Stimulated activated CD8-positive, alpha-beta memory T cell treated with anti-CD3 and anti-CD28 coated beads, Interleukin-12 subunit alpha, Interleukin-12 subunit beta, amount 100 ng/mL, for 4 hours (primary cell): ENCODE data around the gene TRNT1.

Source experiments
- DNase-seq: peaks from one replicate; pipeline ENCODE4 v3.0.0-alpha.2; 2020; ENCODE audit warnings: low read depth

Gene TRNT1

DNA sequence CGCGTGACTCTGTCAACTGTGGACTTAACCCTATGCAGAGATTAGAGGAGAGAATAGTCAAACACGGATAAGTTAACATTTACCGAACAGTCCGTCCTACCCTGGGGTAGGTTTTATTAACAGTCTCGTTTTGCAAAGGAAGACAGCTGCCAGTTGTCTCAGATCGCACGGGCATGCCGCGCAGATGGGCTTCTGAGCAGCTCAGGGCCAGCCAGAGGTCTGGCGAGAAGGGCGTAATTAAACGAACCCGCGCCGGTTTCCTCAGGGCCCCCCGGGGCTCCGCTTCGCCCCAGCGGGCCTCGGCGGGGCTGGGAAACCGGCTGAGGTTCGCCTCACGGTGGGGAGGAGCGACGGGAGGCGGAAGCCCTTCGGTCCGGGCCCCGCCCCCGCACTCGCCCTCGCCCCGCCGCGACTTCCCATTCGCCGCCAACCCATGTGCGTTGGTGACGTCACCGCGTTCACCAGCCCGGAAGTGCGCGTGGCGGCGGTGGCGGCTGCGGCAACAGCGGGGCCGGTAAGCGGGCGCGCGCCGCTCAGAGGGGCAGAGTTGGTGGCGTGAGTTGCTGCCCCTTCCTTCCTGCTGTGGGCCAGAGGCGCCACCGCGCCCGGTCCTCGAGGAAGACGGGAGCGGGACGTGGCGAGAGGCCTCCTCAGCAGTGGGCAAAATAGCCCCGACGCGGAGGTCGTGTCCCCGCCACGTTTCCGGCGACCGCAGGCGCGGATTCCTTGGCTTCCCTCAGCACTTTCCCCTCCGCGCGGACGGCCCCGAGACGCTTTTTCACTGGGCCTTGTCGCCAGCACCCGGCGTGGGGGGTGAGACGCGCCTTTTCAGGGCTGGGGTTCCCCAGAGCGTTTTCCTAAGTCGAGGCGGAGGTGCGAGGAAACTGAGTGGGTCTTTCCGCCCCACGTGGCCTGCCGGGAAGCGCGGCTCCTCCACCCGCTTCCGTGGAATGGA, at the start of gene TRNT1:
Gene TRNT1 (plus strand): TSS at position 464 of the 955 bp plus-strand sequence. CDS start 2,101 bp downstream, outside the sequence.
- peak; percentile 94 for DNase-seq

DNA sequence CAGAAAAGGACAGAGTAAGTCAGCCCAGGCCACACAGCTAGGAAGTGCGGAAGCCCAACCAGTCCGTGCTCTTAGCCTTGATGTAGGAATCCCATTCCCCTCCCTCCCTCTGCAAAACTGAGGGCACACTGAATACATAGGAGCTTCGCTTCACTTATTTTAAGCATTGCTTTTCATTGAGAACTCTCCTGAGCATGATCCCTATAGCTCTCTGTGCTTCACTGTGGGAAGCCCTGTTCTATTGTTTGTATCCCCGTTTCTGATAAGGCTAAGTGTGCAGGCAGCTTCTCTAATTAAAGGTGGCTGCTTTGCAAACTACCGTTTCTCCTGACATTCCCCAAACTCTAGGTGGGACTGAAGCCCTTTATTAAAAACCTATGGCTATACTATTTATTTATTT, 46.4 kb upstream of the TRNT1 start:
- DNase-seq, result no peak

DNA sequence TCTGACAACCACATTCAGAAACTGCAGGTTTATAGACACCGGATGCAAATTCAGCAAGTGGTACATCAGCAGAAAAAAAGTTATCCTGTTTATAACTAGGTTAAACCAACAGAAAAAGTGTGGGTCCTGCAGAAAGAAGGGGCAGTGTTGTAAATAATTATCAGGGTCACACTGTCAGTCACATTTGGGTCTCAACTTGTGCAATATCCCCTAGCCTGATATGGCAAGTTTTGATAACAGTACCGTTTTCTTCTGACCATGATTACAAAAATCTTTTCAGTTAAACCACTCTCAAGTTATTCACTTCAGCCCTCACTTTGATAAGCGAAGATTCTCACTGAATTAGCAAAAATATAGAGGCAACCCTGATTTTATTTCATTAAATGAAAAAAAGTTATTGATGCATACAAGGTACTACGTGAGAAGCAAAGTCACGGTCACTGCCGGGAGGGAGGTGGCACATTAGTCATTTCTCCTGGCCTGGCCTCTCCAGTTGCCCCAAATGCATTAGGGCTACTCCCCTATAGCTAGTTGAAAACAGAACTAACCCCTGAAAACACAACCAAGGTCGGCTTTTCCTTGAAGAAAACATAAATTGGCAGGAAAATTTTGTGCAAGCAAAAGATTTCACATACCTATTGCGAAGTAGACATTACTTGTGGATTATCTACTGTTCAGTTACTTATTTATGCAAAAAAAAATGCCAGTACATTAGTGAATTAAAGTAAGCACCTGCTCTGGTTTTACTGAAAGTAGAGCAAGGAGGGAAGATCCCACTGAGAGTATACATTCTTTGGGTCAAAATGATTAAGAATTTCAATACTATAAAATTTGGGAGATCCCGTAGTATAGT, 45.1 kb upstream of the TRNT1 start:
- DNase-seq, result no peak

DNA sequence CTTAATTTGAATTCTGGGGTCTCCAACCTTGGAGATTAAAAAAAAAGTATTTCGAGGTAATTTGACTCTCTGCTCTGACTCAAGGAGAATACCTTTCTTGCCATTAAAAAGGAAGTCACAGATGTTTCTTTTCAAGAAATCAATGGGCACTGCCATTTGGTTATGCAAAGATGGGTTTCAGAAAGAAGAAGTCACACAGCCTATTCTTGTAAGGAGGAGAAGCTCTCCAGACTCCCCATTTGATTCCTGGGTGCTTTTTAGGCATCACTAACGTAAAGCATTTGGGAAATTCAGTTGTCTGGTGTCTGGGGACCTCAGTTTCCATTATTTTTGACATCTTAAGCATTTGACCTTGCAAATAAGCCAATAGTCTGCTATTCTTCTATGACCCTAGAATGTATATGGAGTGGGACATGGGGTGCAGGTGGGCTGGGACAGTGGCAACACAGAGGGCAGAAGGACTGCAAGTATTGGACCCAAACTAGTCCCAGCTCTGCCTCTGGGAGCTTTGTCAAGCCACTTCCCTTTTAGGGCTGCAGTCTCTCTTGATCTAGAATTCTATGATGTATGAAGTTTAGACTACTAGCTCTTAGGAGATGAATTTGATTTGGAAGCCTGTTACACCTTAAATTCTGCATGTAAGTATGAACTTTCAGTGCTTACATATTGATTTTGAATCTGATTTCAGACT, 44.4 kb upstream of the TRNT1 start:
- no peak for DNase-seq

DNA sequence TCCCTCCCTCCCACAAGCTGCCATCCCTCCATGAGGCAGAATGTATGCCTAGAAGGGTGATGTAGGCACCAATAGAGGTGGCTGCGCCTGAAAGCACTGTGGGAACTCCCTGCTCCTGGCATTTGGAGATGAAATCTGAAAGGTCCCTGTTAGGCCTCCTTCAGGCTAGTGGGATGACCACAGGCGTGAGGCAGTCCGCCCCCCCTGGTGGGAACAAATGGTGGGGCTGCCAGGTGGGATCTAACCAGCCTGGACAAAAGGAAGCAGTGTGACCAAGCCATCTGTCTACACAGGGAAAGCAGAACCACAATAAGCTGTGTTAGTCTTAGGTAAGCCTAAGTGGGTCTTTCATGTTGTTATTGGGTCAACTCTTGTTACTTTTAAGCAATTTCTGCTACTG, 41.9 kb upstream of the TRNT1 start:
- DNase-seq, result no peak

DNA sequence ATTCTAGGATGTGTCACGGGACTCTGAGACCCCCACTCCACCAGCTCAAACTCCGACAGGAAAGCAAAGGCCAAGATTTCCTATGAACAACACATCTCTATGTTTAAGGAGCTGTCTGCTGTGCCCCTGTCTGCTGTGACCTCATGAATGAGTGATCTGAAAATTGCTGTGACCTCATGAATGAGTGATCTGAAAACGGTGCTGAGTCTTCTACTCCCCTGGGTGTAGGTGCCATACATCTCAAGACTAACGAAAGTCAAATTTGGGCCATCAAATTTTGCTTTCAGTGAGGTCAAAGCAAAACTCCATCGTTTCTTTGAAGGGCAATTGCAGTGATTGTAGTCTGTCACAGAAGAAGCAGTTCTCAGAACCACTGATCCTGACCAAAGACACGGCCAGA, 41.0 kb upstream of the TRNT1 start:
- DNase-seq, result no peak

DNA sequence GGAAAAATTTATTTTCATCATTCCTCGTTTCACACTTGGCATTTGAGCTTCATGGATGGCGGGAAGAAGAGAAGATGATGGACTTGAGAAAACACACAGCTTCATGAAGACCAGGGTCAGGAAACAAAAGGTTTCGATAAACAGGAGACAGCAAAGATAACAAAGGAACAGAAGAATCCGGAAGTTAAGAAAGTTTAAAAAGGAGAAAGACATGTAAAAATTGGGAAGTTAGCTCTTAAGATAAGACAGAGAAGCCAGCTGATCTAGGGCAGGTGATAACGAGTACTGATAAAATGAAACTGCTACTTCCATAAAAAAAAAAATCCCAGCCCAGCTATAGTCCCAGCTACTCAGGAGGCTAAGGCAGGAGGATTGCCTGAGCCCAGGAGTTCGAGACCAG, 40.5 kb upstream of the TRNT1 start:
- DNase-seq, result no peak

DNA sequence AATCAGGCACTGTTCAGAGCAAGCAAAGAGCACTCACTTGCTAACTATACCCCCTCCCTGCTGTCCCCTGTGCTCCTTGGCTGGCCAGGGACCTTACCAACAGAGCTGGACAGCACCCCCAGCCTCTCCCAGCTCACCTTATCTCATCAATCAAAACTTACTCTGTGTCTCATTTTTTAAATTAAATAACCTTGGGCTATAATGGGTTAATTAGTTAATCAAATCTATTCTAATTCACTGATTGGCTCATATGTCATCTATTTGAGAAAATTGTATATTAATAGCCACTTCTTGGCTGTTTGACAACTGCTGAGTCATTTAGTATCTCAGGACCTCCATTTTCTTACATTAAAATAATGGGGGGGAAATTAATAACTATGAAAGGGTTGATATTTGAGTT, 39.5 kb upstream of the TRNT1 start:
- no peak for DNase-seq

DNA sequence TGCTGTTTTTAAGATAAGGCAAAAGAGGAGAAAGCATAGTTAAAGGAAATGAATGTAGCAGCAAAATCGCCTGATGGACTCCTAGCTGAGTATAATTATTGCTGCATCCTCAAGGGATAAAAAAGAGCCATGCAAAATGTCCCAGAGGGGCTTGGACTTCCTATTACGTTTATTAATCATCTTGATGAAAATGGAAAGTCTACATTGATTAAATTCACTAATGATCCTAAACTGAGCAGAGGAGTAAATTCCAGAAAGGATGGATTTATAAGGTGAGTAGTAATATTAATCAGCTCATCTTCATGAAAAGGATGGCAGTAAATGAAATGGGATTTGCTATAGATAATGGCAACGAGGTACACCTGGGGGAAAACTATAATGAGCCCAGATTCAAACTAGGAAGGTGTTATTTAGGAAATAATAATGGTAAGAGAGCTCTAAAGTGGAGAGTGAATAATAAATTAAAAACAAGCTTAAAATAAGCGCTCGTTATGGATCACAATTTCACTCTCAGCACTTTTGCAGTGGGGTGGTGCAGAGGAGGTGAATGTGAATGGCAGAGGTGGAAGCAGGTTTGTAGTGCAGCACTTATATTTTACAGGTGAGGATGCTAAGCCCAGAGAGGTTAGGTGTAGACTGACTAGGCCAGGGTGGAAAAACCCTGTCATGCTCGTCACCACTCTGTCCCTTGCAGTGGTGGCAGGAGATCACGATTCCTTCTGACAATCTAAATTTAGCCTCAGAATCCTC, 38.8 kb upstream of the TRNT1 start:
- no peak for DNase-seq

DNA sequence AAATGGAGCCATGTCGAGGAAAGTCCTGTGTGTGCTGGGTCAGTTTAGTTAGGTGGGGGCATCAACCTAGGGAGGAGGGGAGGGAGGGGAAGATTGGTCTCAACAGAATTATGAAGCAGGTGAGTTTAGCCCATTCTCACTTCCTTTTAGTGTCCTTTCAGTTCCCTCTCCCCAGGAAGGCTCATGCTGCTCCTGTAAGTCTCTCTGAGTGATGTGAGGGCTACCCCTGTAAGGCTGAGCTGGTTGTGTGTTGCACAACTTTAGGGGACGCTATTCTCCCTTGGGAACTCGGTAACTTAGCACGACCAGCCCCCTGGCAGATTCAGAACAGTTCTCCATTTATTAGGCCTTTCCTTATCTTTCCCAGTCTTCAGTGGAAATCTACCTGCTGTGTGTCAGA, 37.7 kb upstream of the TRNT1 start:
- DNase-seq, result no peak

DNA sequence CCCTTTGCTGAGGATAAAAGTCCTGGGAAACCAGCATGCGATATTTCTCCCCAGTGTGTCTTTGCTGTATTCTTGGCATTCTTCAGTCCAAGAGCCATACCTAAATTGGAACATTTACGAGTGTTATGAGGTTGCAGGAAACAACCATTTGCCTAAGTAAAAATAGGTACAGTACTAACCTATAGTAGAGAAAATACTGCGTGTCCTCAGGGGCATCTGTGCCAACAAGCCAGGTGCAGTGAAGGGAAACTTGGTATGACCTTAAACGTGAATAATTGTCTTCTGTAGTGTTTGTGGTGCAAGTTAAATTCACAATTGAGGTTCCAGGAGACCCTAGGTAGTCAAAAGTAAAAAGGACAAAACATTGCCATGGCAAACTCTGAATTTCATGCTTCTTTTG, 28.8 kb upstream of the TRNT1 start:
- no peak for DNase-seq

DNA sequence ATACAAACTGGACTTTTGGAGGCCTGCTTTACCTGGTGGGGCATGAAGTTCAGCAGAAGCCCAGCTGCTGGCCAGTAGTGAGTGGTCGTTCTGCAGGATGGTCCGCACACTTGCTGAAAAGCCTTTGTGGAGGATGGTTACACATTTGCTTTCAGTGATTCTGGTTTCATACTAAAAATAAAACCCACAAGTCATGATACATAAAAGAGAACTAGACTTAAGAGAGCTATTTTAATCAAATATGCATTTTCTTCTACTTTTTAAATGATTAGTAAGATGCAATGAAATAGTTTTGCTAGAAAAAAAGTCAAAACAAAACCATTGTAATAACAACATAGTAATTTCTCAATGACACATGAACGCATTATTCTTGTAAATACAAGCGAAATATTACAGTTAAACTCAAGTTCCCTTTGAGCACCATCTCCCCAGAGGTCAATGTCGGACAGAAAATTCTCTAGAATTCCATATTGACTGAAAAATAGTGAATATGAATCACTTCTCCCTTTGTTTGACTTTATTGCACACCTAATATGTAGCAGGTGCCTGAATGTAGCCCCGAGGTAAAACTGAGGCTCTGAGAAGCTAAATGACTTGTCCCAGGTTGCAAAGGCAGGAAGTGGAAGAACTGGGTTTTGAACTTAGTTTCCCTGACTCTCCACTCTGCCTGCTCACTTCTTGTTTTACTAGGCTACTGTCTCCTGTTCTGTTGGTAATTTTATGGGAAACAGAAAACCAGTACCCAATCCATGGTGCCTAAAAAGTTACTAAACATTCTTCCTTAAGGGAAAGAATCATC, 24.9 kb upstream of the TRNT1 start:
- DNase-seq, result no peak

DNA sequence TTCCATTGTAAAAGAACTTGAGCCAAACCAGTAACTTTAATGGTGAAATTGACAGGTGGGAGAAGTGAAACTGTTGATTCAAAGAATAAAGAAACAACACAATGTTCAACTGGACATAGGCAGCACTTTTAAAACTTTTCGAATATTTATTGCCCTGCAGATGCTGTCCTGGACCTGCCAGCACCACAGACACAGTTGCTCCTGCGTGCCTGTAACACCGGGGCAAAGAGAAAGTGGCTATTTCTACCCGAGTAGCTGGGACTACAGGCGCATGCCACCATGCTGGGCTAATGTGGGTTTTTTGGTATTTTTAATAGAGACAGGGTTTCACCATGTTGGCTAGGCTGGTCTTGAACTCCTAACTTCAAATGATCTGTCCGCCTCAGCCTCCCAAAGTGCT, 24.0 kb upstream of the TRNT1 start:
- DNase-seq, result no peak

DNA sequence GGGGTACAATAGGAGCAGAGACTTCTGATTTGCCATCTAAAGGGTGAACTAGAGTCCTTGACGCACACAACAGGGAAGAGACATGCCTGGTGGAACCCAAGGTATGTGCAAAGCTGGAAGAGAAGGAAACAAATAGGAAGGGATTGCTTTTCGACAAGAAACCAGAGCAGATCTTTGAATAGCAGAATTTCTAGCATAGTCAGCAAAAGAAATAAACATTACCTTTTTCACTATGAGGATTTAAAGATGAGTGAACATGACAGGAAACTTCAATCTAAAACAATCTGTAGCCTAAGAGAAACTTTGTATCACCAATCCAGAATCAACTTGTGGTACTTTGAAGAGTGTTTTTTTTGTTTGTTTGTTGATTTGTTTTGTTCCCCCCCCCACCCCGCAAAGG, 21.5 kb upstream of the TRNT1 start:
- DNase-seq, result no peak

DNA sequence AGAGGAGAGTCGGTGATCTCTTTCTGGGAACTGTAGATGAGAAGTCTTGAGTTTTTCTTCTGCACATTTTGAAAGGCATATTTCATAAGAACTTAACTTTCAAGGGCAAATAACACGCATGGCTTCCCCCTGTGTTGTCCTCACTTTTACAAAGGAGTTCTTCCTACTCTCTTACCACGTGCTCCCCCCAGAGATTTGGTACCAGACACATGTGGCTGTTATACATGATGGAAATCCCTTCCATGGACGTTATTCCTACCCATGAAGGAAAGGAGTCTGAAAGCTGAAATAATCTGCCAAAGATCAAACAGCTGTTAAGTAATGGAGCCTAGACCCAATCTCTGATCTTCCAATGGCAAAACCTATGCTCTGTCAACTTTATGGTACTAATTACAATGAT, 20.9 kb upstream of the TRNT1 start:
- DNase-seq, result no peak

DNA sequence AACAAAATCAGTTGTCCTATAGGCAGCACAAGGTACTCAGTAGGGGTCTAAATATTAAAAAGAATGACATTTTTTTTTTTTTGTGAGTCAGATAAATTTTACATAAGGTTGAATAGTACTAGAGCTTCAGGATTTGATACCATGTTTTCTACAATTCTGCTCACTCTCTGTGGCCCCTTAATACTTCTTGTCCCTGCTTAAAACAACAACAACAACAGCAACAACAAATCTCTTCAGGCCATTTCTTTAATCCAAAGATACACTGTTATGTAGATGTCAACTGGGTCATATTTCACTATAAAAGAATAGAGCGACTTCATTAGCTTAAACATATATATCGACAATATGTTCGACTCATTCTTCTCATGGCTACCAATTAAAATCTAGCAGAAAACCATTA, 19.6 kb upstream of the TRNT1 start:
- no peak for DNase-seq

DNA sequence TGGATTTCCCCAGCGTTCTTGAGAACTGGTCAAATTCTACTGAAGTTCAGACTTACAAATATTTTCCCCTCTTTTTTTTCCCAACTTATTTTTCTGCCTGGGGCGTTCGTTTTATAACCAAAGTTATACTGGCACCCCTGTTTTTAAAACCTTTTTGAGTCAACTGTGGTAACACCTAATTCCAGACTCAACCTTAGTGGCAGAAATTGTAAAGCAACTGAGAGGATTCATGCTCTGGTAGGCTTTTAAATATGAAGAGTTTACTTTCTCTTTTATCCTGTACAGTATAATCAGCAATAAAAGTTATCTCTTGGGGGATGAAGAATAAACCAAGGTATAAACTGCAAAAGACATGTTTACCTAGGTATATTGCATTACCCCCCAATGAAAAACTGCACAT, 18.9 kb upstream of the TRNT1 start:
- no peak for DNase-seq

DNA sequence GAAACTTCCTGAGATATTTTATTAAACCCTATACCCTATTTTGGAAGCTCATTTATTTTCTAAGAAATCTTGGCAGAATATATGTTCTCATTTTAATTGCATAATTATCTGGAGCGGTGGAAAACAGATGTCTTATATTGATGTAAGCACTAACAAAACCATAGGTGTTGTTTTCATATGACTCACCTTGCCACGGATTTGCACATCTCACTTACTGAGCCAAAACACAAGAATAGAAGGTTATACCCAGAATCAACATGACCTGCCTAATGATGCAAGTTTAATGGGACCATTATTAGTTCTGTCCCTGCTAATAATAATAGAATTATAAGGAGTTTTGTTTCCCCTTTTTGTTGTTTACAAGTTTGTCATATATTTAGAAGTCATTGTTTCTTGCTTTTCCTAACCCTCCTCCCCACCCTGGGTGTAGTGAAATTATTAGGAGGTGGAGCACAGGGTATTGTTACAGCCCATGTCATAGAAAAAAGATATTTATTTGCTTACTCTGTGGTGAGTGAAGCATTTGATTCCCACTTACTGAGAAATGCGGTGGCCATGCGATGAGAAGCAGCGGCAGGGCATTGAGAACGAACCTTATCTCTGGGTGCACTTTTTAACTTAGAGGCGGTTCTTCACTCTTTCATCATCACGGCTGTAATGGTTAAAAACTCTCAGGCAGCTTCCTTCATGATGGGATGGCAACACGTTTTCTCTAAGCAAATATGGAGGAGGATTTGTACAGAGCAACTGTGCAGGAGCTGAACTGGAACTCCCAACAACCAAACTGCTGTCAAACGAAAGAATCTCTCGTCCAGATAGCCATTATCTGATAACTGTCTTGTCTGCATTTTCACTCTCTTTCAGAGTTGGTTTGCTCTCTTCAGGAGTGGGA, 17.1 kb upstream of the TRNT1 start:
- no peak for DNase-seq

DNA sequence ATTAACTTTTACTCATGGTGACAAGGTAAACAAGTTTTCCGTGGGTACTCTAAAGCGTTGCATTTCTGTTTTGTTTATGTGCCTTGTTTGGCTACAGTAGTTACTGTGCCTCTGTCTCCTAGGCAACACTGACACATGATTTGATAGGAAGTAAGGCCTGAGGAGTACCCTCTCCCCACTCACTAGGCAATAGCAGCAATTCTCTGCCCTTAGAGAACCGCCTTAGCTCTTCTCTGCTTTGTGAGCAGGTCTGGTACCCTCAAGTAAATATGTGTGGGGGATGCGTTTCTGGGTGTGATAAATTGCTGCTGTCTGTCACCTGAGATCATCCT, 16.5 kb upstream of the TRNT1 start, which contains the start of gene IL5RA:
Gene IL5RA (minus strand): TSS at position 76 of the 332 bp plus-strand sequence. CDS start 5,390 bp downstream, outside the sequence.
- no peak for DNase-seq
